ENCODE measurements around the gene SMAD2. TPM values are rescaled to one million over a fixed set of nuclear protein-coding genes. Genes with fewer than 3 reads are reported as not detected.
A peak's percentile ranks its signal among the peaks of the same experiment; 100 is the strongest.

The SMAD2 gene
- polyA plus RNA-seq, 1 donor (not counting 4 experiments of a cell fraction or from before 2014, with no cell fraction given): 87.1 TPM

DNA sequence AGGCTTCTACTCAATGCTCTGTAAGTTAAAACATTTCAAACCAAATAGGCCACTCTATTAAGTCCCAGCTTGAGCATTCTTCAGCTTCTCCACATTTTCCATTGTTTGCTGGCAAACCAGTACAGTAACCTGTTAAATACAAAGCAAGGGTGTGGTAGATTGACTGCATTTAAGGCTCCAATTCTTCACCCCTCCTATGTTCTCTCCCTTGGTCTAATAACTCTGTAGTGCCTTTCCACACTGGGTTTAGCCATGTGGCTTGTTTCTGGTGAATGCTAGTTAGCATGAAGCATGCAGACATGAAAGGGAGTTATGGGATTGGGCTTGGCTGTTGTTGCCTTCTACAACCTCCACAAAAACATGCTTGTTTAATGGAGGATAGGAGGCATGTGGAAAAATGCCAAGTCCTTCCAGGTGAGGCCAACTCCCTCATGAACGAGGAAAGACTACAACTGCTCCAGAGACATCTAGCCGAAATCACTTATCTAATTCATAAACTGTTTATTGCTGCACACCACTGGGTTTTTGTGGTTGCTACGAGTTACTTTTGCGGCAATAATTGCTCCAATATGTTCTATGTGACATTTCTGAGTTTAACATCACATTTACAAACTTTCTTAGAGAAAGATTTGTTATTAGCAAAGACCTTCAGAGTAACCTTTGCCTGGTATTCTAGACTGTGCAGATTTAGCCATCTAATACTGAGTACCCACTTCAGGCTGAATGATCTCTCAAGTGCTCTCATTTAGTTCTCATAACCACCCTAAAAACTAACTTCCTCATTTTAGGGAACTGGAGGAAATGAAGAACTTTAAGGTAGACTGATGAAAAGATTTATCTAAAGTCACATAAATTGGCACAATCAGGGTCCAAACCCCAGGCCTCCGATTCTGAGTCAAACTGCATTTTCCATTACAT is 104.0 kb downstream of the SMAD2 start:
- H3K79me2 ChIP-seq (ENCODE audit: control insufficient read depth, insufficient read depth, low read length): no peaks in the 10 kb centered on the region
- dilution Hi-C loops (cut with MboI; ENCODE audit: extremely low pct_ligation_motif_present, low sequenced_read_pairs): no loop called here
- H3K4me3 ChIP-seq (ENCODE audit: control insufficient read depth in 2 of 3, extremely low read depth in 1 of 3, insufficient read depth in 2 of 3, low read depth in 1 of 3, low read length in 3 of 3): no peak overlapping the region
- no peak for TF ChIP-seq EZH2 (IDR thresholded peaks at IDR 0.05; ENCODE audit: low read length)
- TF ChIP-seq, protein P1, sequence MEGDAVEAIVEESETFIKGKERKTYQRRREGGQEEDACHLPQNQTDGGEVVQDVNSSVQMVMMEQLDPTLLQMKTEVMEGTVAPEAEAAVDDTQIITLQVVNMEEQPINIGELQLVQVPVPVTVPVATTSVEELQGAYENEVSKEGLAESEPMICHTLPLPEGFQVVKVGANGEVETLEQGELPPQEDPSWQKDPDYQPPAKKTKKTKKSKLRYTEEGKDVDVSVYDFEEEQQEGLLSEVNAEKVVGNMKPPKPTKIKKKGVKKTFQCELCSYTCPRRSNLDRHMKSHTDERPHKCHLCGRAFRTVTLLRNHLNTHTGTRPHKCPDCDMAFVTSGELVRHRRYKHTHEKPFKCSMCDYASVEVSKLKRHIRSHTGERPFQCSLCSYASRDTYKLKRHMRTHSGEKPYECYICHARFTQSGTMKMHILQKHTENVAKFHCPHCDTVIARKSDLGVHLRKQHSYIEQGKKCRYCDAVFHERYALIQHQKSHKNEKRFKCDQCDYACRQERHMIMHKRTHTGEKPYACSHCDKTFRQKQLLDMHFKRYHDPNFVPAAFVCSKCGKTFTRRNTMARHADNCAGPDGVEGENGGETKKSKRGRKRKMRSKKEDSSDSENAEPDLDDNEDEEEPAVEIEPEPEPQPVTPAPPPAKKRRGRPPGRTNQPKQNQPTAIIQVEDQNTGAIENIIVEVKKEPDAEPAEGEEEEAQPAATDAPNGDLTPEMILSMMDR (optimal IDR thresholded peaks at IDR 0.05 in 1 of 3, IDR thresholded peaks at IDR 0.05 in 1 of 3, conservative IDR thresholded peaks at IDR 0.05 in 1 of 3; ENCODE audit: extremely low read depth in 1 of 3, insufficient read depth in 2 of 3, low read length in 3 of 3): no peak
- no peaks in the 10 kb centered on the region for H4K20me1 ChIP-seq (ENCODE audit: control insufficient read depth, extremely low read depth, insufficient read depth, low read length)
- H3K4me1 ChIP-seq (ENCODE audit: control insufficient read depth, extremely low read depth, insufficient read depth, low read length): no peaks in the 10 kb centered on the region
- FAIRE-seq (no peak), DNase-seq (ENCODE audit: low read depth, low spot score) (no peak)
- no peaks in the 10 kb centered on the region for H3K9me3 ChIP-seq (ENCODE audit: control insufficient read depth, low read depth, low read length)
- H3K4me2 ChIP-seq (ENCODE audit: control insufficient read depth, extremely low read depth, insufficient read depth, low read depth, low read length): no peak overlapping the region
- no peak overlapping the region for H3K27ac ChIP-seq (ENCODE audit: control insufficient read depth, insufficient read depth, low read length)
- H3K27me3 ChIP-seq (ENCODE audit: control insufficient read depth, extremely low read depth, insufficient read depth, low read length): no peaks in the 10 kb centered on the region
- H3K9ac ChIP-seq (ENCODE audit: control insufficient read depth, extremely low read depth, insufficient read depth, low read length): no peak overlapping the region
- H3K36me3 ChIP-seq (ENCODE audit: control insufficient read depth in 2 of 2, extremely low read depth in 1 of 2, insufficient read depth in 2 of 2, low read length in 2 of 2): peaks cover 1 to 3% of the 10 kb centered on the region in 2 experiments
- H2AFZ ChIP-seq (ENCODE audit: control insufficient read depth, low read length): no peak overlapping the region
- H3K9me1 ChIP-seq (ENCODE audit: control insufficient read depth, extremely low read depth, insufficient read depth, low read length): no peaks in the 10 kb centered on the region

DNA sequence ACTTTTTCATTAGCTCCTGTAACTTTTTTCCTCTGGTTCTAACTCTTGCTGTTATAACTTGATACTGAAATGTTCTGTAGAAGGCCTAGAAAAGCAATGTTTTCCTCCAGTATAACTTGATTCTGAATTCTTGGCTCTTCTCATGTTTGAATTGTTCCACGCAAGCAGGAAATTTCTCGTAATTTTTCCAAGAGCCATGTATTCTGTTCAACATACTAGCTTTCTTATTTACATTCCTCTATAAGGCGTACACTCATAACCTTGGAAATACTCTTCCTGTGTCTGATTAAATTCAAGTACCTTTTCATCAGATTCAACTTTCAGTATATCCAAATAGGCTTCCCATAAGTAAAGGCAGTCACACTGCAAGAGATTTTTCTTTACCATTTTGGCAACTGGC is 109.1 kb downstream of the SMAD2 start:
- dilution Hi-C loops (cut with MboI; ENCODE audit: extremely low pct_ligation_motif_present, low sequenced_read_pairs): no loop called here
- Histone ChIP-seq H3K9me3 (ENCODE audit: control insufficient read depth, low read depth, low read length) (no peaks in the 10 kb centered on the region), H3K4me1 (ENCODE audit: control insufficient read depth, extremely low read depth, insufficient read depth, low read length) (no peaks in the 10 kb centered on the region), H2AFZ (ENCODE audit: control insufficient read depth, low read length) (no peak overlapping the region), H4K20me1 (ENCODE audit: control insufficient read depth, extremely low read depth, insufficient read depth, low read length) (no peaks in the 10 kb centered on the region), H3K9me1 (ENCODE audit: control insufficient read depth, extremely low read depth, insufficient read depth, low read length) (no peaks in the 10 kb centered on the region), H3K4me3 (ENCODE audit: control insufficient read depth in 2 of 3, extremely low read depth in 1 of 3, insufficient read depth in 2 of 3, low read depth in 1 of 3, low read length in 3 of 3) (no peak overlapping the region), H3K27me3 (ENCODE audit: control insufficient read depth, extremely low read depth, insufficient read depth, low read length) (no peaks in the 10 kb centered on the region), H3K27ac (ENCODE audit: control insufficient read depth, insufficient read depth, low read length) (no peak overlapping the region), H3K79me2 (ENCODE audit: control insufficient read depth, insufficient read depth, low read length) (no peaks in the 10 kb centered on the region), H3K4me2 (ENCODE audit: control insufficient read depth, extremely low read depth, insufficient read depth, low read depth, low read length) (no peak overlapping the region), H3K36me3 (ENCODE audit: control insufficient read depth in 2 of 2, extremely low read depth in 1 of 2, insufficient read depth in 2 of 2, low read length in 2 of 2) (peaks cover 1 to 3% of the 10 kb centered on the region in 2 experiments), H3K9ac (ENCODE audit: control insufficient read depth, extremely low read depth, insufficient read depth, low read length) (no peak overlapping the region)
- DNase-seq (ENCODE audit: low read depth, low spot score) (no peak), FAIRE-seq (peak; percentile 23)
- TF ChIP-seq, protein P1 (optimal IDR thresholded peaks at IDR 0.05 in 1 of 3, IDR thresholded peaks at IDR 0.05 in 1 of 3, conservative IDR thresholded peaks at IDR 0.05 in 1 of 3; ENCODE audit: extremely low read depth in 1 of 3, insufficient read depth in 2 of 3, low read length in 3 of 3): no peak
- no peak for TF ChIP-seq EZH2 (IDR thresholded peaks at IDR 0.05; ENCODE audit: low read length)
